ENCODE results near the gene PATE1.

Gene PATE1

GRCh38 chr11:125768336-125769046, 22.4 kb downstream of the PATE1 start:
- TF ChIP-seq GATA1 (IDR thresholded peaks at IDR 0.05; ENCODE audit: low read depth, low read length): no peak
- TF ChIP-seq POLR2A (IDR thresholded peaks at IDR 0.05; ENCODE audit: low read length): no peak
- no peak for DNase-seq

GRCh38 chr11:125770583-125770982, 24.5 kb downstream of the PATE1 start:
- no peak for DNase-seq
- TF ChIP-seq GATA1 (IDR thresholded peaks at IDR 0.05; ENCODE audit: low read depth, low read length) (no peak), POLR2A (IDR thresholded peaks at IDR 0.05; ENCODE audit: low read length) (no peak)

GRCh38 chr11:125772834-125773505, 26.9 kb downstream of the PATE1 start:
- no peak for DNase-seq
- TF ChIP-seq POLR2A (IDR thresholded peaks at IDR 0.05; ENCODE audit: low read length): no peak
- TF ChIP-seq GATA1 (IDR thresholded peaks at IDR 0.05; ENCODE audit: low read depth, low read length): no peak

- DNase-seq: no peak
These were observed 27.4 kb downstream of the PATE1 start for GRCh38 chr11:125773516-125773915.

GRCh38 chr11:125777309-125777708, 31.2 kb downstream of the PATE1 start:
- no peak for DNase-seq
- TF ChIP-seq POLR2A (IDR thresholded peaks at IDR 0.05; ENCODE audit: low read length) (no peak), GATA1 (IDR thresholded peaks at IDR 0.05; ENCODE audit: low read depth, low read length) (no peak)

More at GRCh38 chr11:125773516-125773915, 27.4 kb downstream of the PATE1 start:
- TF ChIP-seq GATA1 (IDR thresholded peaks at IDR 0.05; ENCODE audit: low read depth, low read length): no peak
- TF ChIP-seq POLR2A (IDR thresholded peaks at IDR 0.05; ENCODE audit: low read length): no peak

- no peak for DNase-seq
- TF ChIP-seq GATA1 (IDR thresholded peaks at IDR 0.05; ENCODE audit: low read depth, low read length) (no peak), POLR2A (IDR thresholded peaks at IDR 0.05; ENCODE audit: low read length) (no peak)
These were observed 32.6 kb downstream of the PATE1 start, which contains the start of gene PATE2 for GRCh38 chr11:125778728-125779127. Gene PATE2, minus strand, starts transcription at chr11:125778828. Its CDS starts 55 bp downstream, at chr11:125778773.

- TF ChIP-seq GATA1 (IDR thresholded peaks at IDR 0.05; ENCODE audit: low read depth, low read length) (no peak), POLR2A (IDR thresholded peaks at IDR 0.05; ENCODE audit: low read length) (no peak)
- DNase-seq: no peak
These were observed 38.6 kb downstream of the PATE1 start for GRCh38 chr11:125784678-125785077.

- TF ChIP-seq GATA1 (IDR thresholded peaks at IDR 0.05; ENCODE audit: low read depth, low read length): no peak
- no peak for TF ChIP-seq POLR2A (IDR thresholded peaks at IDR 0.05; ENCODE audit: low read length)
- DNase-seq: no peak
These were observed 41.7 kb downstream of the PATE1 start, which contains the start of gene PATE3 for GRCh38 chr11:125787827-125788226. Gene PATE3, plus strand, starts transcription at chr11:125788127. Its CDS starts 25 bp downstream, at chr11:125788152.

- no peak for DNase-seq
- TF ChIP-seq GATA1 (IDR thresholded peaks at IDR 0.05; ENCODE audit: low read depth, low read length) (no peak), POLR2A (IDR thresholded peaks at IDR 0.05; ENCODE audit: low read length) (no peak)
These were observed 44.7 kb downstream of the PATE1 start for GRCh38 chr11:125790825-125791224.

- no peak for TF ChIP-seq POLR2A (IDR thresholded peaks at IDR 0.05; ENCODE audit: low read length)
- TF ChIP-seq GATA1 (IDR thresholded peaks at IDR 0.05; ENCODE audit: low read depth, low read length): no peak
- DNase-seq: no peak
These were observed 51.6 kb downstream of the PATE1 start for GRCh38 chr11:125797641-125798040.
